ENCODE results near the gene CFAP157. TPM values are rescaled to one million over a fixed set of nuclear protein-coding genes. Genes with fewer than 3 reads are reported as not detected.

CFAP157 gene
- total and polyA plus RNA-seq, 8 donors = 0.14 to 7.6 (median 0.19) TPM; not detected in 3

DNA sequence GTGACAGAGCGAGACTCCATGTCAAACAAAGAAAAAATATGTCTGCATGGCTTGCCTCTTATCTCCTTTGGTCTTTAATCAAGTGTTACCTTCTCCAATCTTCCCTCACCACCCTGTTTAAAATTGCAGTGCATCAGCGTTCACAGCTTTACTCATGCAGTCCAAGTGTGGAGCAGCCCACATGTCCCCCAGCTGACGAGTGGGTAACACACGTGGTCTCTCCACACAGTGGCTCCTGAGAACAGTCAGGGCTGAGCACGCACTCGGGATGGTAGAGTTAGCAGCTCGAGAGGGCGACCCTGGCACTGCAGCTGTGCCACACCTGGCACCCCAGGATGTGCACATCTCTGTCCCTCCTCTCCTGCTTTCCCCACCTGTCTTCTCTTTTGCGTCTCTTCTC, 25.9 kb upstream of the CFAP157 start:
- no peaks in the 10 kb centered on the region for H3K27me3 ChIP-seq
- no peak overlapping the region for H3K4me3 ChIP-seq
- no peaks in the 10 kb centered on the region for H3K9me3 ChIP-seq
- H3K27ac ChIP-seq = no peak overlapping the region
- 88 to 98% (median 93%) methylated on average over 8 to 9 of the region's 9 CpGs for WGBS, 5 donors
- DNase-seq = no peak
- no peaks in the 10 kb centered on the region for H3K4me1 ChIP-seq
- intact Hi-C loops (cut with DNase I; ENCODE audit: low total_unique reads) = no loop called here
- H3K36me3 ChIP-seq = peaks cover 40 to 90% (median 88%) of the 10 kb centered on the region in 4 donors
- no peak for TF ChIP-seq POLR2A (IDR thresholded peaks at IDR 0.05)
- TF ChIP-seq, protein P1, sequence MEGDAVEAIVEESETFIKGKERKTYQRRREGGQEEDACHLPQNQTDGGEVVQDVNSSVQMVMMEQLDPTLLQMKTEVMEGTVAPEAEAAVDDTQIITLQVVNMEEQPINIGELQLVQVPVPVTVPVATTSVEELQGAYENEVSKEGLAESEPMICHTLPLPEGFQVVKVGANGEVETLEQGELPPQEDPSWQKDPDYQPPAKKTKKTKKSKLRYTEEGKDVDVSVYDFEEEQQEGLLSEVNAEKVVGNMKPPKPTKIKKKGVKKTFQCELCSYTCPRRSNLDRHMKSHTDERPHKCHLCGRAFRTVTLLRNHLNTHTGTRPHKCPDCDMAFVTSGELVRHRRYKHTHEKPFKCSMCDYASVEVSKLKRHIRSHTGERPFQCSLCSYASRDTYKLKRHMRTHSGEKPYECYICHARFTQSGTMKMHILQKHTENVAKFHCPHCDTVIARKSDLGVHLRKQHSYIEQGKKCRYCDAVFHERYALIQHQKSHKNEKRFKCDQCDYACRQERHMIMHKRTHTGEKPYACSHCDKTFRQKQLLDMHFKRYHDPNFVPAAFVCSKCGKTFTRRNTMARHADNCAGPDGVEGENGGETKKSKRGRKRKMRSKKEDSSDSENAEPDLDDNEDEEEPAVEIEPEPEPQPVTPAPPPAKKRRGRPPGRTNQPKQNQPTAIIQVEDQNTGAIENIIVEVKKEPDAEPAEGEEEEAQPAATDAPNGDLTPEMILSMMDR (IDR thresholded peaks at IDR 0.05) = no peak
- TF ChIP-seq POLR2AphosphoS5 (IDR thresholded peaks at IDR 0.05) = no peak
- TF ChIP-seq EP300 (IDR thresholded peaks at IDR 0.05) = no peak

DNA sequence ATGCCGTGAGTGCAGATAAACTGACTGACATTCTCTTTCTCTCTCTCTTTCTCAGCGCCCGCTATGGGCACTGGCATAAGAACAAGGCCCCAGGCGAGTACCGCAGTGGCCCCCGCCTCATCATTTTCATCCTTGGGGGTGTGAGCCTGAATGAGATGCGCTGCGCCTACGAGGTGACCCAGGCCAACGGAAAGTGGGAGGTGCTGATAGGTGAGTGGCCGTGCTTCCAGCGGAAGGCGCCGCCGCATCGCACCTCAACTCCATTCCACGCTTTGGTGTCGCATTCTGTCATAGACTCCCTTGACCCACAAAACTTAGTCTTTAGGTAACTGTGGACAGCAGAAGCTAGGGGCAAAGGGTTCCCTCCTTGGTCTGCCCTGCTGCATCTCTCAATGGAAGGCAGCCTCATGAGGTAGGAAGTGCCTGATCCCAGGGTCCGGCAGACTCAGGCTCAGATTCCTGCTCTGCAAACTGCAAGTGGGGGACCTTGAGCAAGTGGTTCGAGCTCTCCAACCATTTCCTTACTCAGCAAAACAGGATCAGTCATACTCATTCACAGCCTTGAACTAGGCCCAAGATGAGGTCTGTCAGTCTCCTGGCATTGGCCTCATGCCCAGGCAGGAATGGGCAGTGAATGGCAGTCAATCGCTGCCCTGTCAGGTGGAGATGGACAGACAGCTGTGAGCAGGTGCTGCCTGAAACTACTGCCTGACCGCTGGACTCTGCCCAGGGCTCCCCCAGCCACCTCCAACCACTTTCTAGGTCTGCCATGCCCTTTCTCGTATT, 24.2 kb upstream of the CFAP157 start:
- intact Hi-C loops (cut with DNase I; ENCODE audit: low total_unique reads) = no loop called here
- no peak for TF ChIP-seq POLR2A (IDR thresholded peaks at IDR 0.05)
- no peak for TF ChIP-seq POLR2AphosphoS5 (IDR thresholded peaks at IDR 0.05)
- TF ChIP-seq, protein P1 (IDR thresholded peaks at IDR 0.05) = no peak
- no peak for TF ChIP-seq EP300 (IDR thresholded peaks at IDR 0.05)
- no peak overlapping the region for H3K27ac ChIP-seq
- no peaks in the 10 kb centered on the region for H3K27me3 ChIP-seq
- H3K9me3 ChIP-seq = no peaks in the 10 kb centered on the region
- no peaks in the 10 kb centered on the region for H3K4me1 ChIP-seq
- no peak for DNase-seq
- H3K4me3 ChIP-seq = no peak overlapping the region
- 87 to 92% (median 88%) methylated on average over 21 to 23 of the region's 23 CpGs for WGBS, 5 donors
- peaks cover 34 to 88% (median 85%) of the 10 kb centered on the region in 4 donors for H3K36me3 ChIP-seq

DNA sequence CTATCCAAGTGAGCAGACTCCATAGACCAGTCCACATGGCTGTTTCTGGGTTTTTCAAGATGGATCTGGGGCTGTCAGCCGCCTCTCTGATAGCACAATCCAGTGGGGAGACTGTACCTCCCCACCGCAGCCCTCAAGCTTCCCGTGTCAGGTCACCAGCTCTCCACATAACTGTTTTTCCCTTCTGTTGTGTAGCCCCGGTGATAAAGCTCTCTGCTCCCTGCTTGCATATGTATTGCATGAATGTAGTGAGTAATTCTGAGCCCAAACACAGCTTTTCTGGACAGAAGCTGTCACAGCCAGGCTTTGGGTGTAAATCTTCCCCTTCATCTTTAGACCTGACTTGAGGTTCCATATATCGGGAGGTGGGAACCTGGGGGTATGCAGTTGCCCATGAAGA, 23.1 kb upstream of the CFAP157 start:
- H3K27ac ChIP-seq = no peak overlapping the region
- H3K9me3 ChIP-seq = no peaks in the 10 kb centered on the region
- no peak overlapping the region for H3K4me3 ChIP-seq
- H3K4me1 ChIP-seq = no peaks in the 10 kb centered on the region
- intact Hi-C loops (cut with DNase I; ENCODE audit: low total_unique reads) = no loop called here
- TF ChIP-seq, protein P1 (IDR thresholded peaks at IDR 0.05) = no peak
- TF ChIP-seq POLR2AphosphoS5 (IDR thresholded peaks at IDR 0.05) (no peak), EP300 (IDR thresholded peaks at IDR 0.05) (no peak), POLR2A (IDR thresholded peaks at IDR 0.05) (no peak)
- whole genome bisulfite sequencing, 5 donors = 86 to 93% (median 89%) methylated on average over 5 of the region's 5 CpGs
- no peak for DNase-seq
- no peaks in the 10 kb centered on the region for H3K27me3 ChIP-seq
- H3K36me3 ChIP-seq = peaks cover 28 to 87% (median 85%) of the 10 kb centered on the region in 4 donors

DNA sequence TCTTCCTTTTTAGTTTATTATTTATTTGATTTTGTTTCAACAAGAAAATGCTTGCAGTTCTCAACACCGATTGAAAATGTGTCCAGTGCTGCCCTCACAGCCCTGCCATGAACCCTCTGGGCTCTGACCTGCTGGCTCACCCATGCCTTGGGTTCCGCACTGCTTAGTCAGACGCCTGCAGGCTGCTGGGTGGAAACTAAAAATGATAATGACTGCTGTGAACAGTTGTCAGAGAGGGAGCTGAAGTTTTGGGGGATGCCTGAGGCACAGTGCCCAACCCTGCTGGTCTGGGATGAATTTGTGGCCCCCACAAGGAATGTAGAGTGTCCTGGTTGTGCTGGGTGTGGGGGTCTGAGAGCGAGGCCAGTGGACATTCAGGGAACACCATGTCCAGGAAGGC, 22.2 kb upstream of the CFAP157 start:
- Histone ChIP-seq H3K9me3 (no peaks in the 10 kb centered on the region), H3K27me3 (no peaks in the 10 kb centered on the region), H3K4me3 (no peak overlapping the region), H3K4me1 (no peaks in the 10 kb centered on the region), H3K27ac (no peak overlapping the region), H3K36me3 (peaks cover 24 to 91% (median 84%) of the 10 kb centered on the region in 4 donors)
- intact Hi-C loops (cut with DNase I; ENCODE audit: low total_unique reads) = no loop called here
- TF ChIP-seq, protein P1 (IDR thresholded peaks at IDR 0.05) = no peak
- TF ChIP-seq POLR2A (IDR thresholded peaks at IDR 0.05) (no peak), POLR2AphosphoS5 (IDR thresholded peaks at IDR 0.05) (no peak), EP300 (IDR thresholded peaks at IDR 0.05) (no peak)
- 89 to 93% (median 90%) methylated on average over 4 of the region's 4 CpGs for WGBS, 5 donors
- DNase-seq = no peak

All from stomach (tissue), 9 donors.